Hepatocyte (in vitro differentiated cells): ENCODE results near the gene ACACA. TPM values are rescaled to one million over a fixed set of nuclear protein-coding genes. Genes with fewer than 3 reads are reported as not detected.

Experiments
- DNase-seq: peaks from one replicate; pipeline ENCODE4 v3.0.0-alpha.2; 2016; ENCODE audit warnings: low spot score
- H2AFZ ChIP-seq: fragments of 200-600 bp; sonication (generic); 2 replicates; pipeline ENCODE4 v1.6.0; 2016; ENCODE audit warnings: antibody characterized with exemption, mild to moderate bottlenecking
- H3K27ac ChIP-seq: fragments of 200-600 bp; sonication (generic); 2 replicates; pipeline ENCODE4 v1.5.1; 2016; ENCODE audit warnings: mild to moderate bottlenecking
- H3K27me3 ChIP-seq: fragments of 200-600 bp; sonication (generic); 2 replicates; pipeline ENCODE4 v1.6.1; 2016
- H3K36me3 ChIP-seq: fragments of 200-600 bp; sonication (generic); replicated peaks from 2 replicates; pipeline ENCODE4 v1.5.1; 2016; ENCODE audit warnings: low read depth; ENCODE audit not compliant: insufficient read depth
- H3K4me1 ChIP-seq: fragments of 200-600 bp; sonication (generic); 2 replicates; pipeline ENCODE4 v1.5.1; 2016; ENCODE audit warnings: mild to moderate bottlenecking, moderate library complexity; ENCODE audit not compliant: insufficient read depth
- H3K4me2 ChIP-seq: fragments of 200-600 bp; sonication (generic); 2 replicates; pipeline ENCODE4 v1.6.0; 2016
- H3K4me3 ChIP-seq: fragments of 200-600 bp; sonication (generic); 2 replicates; pipeline ENCODE4 v1.5.1; 2016; ENCODE audit warnings: mild to moderate bottlenecking
- H3K79me2 ChIP-seq: fragments of 200-600 bp; sonication (generic); 2 replicates; pipeline ENCODE4 v1.6.0; 2017; ENCODE audit warnings: mild to moderate bottlenecking
- H3K9me2 ChIP-seq: fragments of 200-600 bp; sonication (generic); replicated peaks from 2 replicates; pipeline ENCODE4 v1.6.0; 2017; ENCODE audit warnings: mild to moderate bottlenecking; ENCODE audit not compliant: insufficient read depth
- H3K9me3 ChIP-seq: fragments of 200-600 bp; sonication (generic); 2 replicates; pipeline ENCODE4 v1.5.1; 2016; ENCODE audit warnings: low read depth, mild to moderate bottlenecking
- H4K20me1 ChIP-seq: fragments of 200-600 bp; sonication (generic); 2 replicates; pipeline ENCODE4 v1.6.0; 2016; ENCODE audit warnings: mild to moderate bottlenecking; ENCODE audit not compliant: insufficient read depth, poor library complexity, severe bottlenecking
- CTCF ChIP-seq: fragments of 200-600 bp; sonication (generic); IDR thresholded peaks from 2 replicates; pipeline ENCODE4 v1.5.1; 2016; ENCODE audit warnings: antibody characterized with exemption, mild to moderate bottlenecking; ENCODE audit not compliant: poor library complexity
- EZH2 ChIP-seq: fragments of 200-600 bp; sonication (generic); IDR thresholded peaks from 2 replicates; pipeline ENCODE4 v1.6.1; 2016; ENCODE audit warnings: antibody characterized with exemption, mild to moderate bottlenecking, borderline replicate concordance
- EZH2phosphoT487 ChIP-seq: fragments of 200-600 bp; sonication (generic); IDR thresholded peaks from one replicate; pipeline ENCODE4 v1.6.1; 2018; ENCODE audit warnings: antibody characterized with exemption, mild to moderate bottlenecking, low read depth, moderate library complexity; ENCODE audit not compliant: unreplicated experiment, severe bottlenecking
- WGBS: methylation state at CpG from one replicate; pipeline ENCODE4 v1.1.6; 2016; ENCODE audit warnings: low lambda C conversion rate; ENCODE audit errors: missing lambda C conversion rate; 5-methylcytosine and 5-hydroxymethylcytosine counted together
- polyA plus RNA-seq: library from polyadenylated mRNA; unstranded; fragments of >200 nt; fragmentation: Nextera tagmentation; extraction: Ambion mirVana; gene quantifications from 2 replicates; pipeline ENCODE4 v1.2.1, GENCODE V29; 2016
- total RNA-seq: library from RNA; depleted of rRNA; stranded (reverse); fragments of >200 nt; gene quantifications from 2 replicates; pipeline ENCODE4 v1.2.3, GENCODE V29; 2014

ACACA gene
- total and polyA plus RNA-seq, 2 experiments from 2014 or later = 37.4 to 53.8 TPM

- Histone ChIP-seq H4K20me1 (no peaks in the 10 kb centered on the region), H3K4me1 (peaks cover 13% of the 10 kb centered on the region), H3K9me2 (no peaks in the 10 kb centered on the region), H3K27ac (no peak overlapping the region), H3K27me3 (no peaks in the 10 kb centered on the region), H3K4me3 (no peak overlapping the region), H2AFZ (no peak overlapping the region), H3K4me2 (no peak overlapping the region), H3K79me2 (no peaks in the 10 kb centered on the region), H3K9me3 (no peaks in the 10 kb centered on the region), H3K36me3 (no peaks in the 10 kb centered on the region)
- no peak for DNase-seq
- TF ChIP-seq EZH2phosphoT487 = no peak
- TF ChIP-seq CTCF = no peak
- no peak for TF ChIP-seq EZH2
- WGBS = 94% methylated on average over 4 of the region's 4 CpGs
These were observed 17.5 kb downstream of the ACACA start for GRCh38 chr17:37389160-37389559.

- Histone ChIP-seq H3K27ac (no peak overlapping the region), H4K20me1 (no peaks in the 10 kb centered on the region), H3K27me3 (no peaks in the 10 kb centered on the region), H3K4me2 (no peak overlapping the region), H2AFZ (no peak overlapping the region), H3K79me2 (no peaks in the 10 kb centered on the region), H3K9me2 (no peaks in the 10 kb centered on the region), H3K9me3 (no peaks in the 10 kb centered on the region), H3K36me3 (no peaks in the 10 kb centered on the region), H3K4me3 (no peak overlapping the region), H3K4me1 (peaks cover 13% of the 10 kb centered on the region)
- 90% methylated on average over 3 of the region's 3 CpGs for WGBS
- DNase-seq = no peak
- TF ChIP-seq EZH2phosphoT487 (no peak), CTCF (no peak), EZH2 (no peak)
These were observed 18.4 kb downstream of the ACACA start for GRCh38 chr17:37388266-37388665.

GRCh38 chr17:37386462-37386861 lies 20.2 kb downstream of the ACACA start:
- 81% methylated on average over 5 of the region's 5 CpGs for WGBS
- H3K27ac ChIP-seq = no peak overlapping the region

GRCh38 chr17:37385474-37385990 lies 21.1 kb downstream of the ACACA start:
- Histone ChIP-seq H2AFZ (no peak overlapping the region), H3K4me2 (no peak overlapping the region), H3K9me2 (no peaks in the 10 kb centered on the region), H3K9me3 (no peaks in the 10 kb centered on the region), H3K27me3 (no peaks in the 10 kb centered on the region), H3K79me2 (no peaks in the 10 kb centered on the region), H3K36me3 (no peaks in the 10 kb centered on the region), H4K20me1 (no peaks in the 10 kb centered on the region), H3K27ac (peak overlapping the region; percentile 28), H3K4me1 (no peaks in the 10 kb centered on the region), H3K4me3 (no peak overlapping the region)
- no peak for TF ChIP-seq CTCF
- TF ChIP-seq EZH2 = no peak
- no peak for TF ChIP-seq EZH2phosphoT487
- DNase-seq = no peak

More at GRCh38 chr17:37386462-37386861, 20.2 kb downstream of the ACACA start:
- Histone ChIP-seq H3K9me3 (no peaks in the 10 kb centered on the region), H3K36me3 (no peaks in the 10 kb centered on the region), H2AFZ (no peak overlapping the region), H3K4me1 (peaks cover 7% of the 10 kb centered on the region), H3K4me2 (no peak overlapping the region), H3K4me3 (no peak overlapping the region), H4K20me1 (no peaks in the 10 kb centered on the region), H3K27me3 (no peaks in the 10 kb centered on the region), H3K9me2 (no peaks in the 10 kb centered on the region), H3K79me2 (no peaks in the 10 kb centered on the region)
- no peak for TF ChIP-seq EZH2
- DNase-seq = no peak
